SK-N-MC (cell line): ENCODE results near the gene TAF4.

ENCODE experiments used
- EZH2 ChIP-seq: fragments of 200-600 bp; sonication (generic); IDR thresholded peaks from one replicate; pipeline ENCODE4 v1.6.1; 2017; ENCODE audit warnings: antibody characterized with exemption
- FOXP2 ChIP-seq: optimal IDR thresholded peaks from 2 replicates; pipeline ENCODE3; 2011; ENCODE audit warnings: mild to moderate bottlenecking, moderate library complexity; ENCODE audit not compliant: insufficient read depth; ENCODE audit errors: extremely low read length, control extremely low read depth
- POLR2AphosphoS5 ChIP-seq: IDR thresholded peaks from 2 replicates; pipeline ENCODE4 v1.6.1; 2012; ENCODE audit warnings: mild to moderate bottlenecking, low read depth, low read length, borderline replicate concordance

DNA sequence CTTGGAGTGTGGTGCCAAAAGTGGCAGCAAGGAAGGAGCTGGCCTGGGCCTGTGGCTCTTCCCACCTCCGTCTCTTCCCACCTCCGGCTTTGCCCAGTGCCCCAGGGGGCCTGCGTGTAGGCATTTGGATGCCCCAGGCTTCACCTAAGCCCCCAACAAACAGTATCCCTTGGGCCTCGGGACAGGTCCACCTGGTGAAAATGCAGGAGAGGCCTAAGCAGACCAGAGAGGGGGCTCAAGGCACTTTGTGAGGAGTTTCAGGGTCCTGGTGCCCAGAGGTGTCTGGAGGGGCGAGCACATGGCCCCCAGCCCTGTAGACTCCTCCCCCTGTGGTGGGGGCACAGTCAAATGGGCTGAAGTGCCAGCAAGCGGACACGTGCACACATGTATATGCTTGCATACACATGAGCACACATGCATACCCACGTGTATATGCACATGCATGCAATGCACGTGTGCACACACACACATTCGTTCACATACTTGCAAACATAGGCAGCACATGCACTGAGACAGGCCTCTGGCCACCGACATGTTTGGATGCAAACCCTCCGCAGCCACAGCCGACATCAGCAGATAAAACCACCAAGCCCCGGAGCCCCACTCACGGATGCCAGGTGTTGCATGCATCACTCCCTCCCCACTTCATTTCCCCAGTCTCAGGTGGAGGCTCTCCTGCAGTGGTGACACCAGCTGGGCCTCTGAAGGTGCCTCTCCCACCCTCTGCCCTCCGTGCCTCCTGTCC, 124.5 kb downstream of the TAF4 start:
- TF ChIP-seq POLR2AphosphoS5 (no peak), FOXP2 (no peak), EZH2 (no peak)
